Neural progenitor cell (in vitro differentiated cells): ENCODE results near the gene RASGEF1B.

ENCODE experiments used
- EZH2 ChIP-seq: fragments of 200-600 bp; sonication (generic); IDR thresholded peaks from 2 replicates; pipeline ENCODE4 v1.6.1; 2017; ENCODE audit warnings: antibody characterized with exemption, mild to moderate bottlenecking, moderate library complexity
- TF ChIP-seq, protein P1 (sequence below): fragments of 200-600 bp; sonication (generic); IDR thresholded peaks from 2 replicates; pipeline ENCODE4 v1.5.1; 2017; ENCODE audit warnings: antibody characterized with exemption, mild to moderate bottlenecking

GRCh38 chr4:81459228-81459627, 12.5 kb downstream of the RASGEF1B start:
- TF ChIP-seq, protein P1, sequence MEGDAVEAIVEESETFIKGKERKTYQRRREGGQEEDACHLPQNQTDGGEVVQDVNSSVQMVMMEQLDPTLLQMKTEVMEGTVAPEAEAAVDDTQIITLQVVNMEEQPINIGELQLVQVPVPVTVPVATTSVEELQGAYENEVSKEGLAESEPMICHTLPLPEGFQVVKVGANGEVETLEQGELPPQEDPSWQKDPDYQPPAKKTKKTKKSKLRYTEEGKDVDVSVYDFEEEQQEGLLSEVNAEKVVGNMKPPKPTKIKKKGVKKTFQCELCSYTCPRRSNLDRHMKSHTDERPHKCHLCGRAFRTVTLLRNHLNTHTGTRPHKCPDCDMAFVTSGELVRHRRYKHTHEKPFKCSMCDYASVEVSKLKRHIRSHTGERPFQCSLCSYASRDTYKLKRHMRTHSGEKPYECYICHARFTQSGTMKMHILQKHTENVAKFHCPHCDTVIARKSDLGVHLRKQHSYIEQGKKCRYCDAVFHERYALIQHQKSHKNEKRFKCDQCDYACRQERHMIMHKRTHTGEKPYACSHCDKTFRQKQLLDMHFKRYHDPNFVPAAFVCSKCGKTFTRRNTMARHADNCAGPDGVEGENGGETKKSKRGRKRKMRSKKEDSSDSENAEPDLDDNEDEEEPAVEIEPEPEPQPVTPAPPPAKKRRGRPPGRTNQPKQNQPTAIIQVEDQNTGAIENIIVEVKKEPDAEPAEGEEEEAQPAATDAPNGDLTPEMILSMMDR, result no peak
- TF ChIP-seq EZH2, result no peak
